ENCODE results near the gene PPM1D.

The PPM1D gene

DNA sequence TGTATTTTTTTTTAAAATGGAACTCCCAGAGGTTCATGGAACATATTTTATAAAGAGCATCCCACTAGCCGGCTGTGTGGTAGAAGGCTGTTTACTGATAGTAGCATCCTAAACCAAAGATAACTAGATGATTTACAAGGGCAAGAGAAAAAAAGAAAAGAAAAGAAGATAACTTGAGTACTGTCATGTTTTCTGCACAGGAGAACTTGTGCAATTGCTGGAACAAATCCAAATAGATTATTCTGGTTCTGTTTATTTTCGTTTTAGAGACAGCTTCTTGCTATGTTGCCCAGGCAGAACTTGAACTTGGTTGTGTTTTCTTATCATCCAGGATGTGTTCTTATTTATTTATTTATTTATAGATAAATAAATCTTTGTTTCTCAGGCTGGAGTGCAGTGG is 20.9 kb upstream of the PPM1D start:
- H3K4me1 ChIP-seq: no peaks in the 10 kb centered on the region
- no peaks in the 10 kb centered on the region for H3K36me3 ChIP-seq (ENCODE audit: control insufficient read depth, insufficient read depth, low read length)
- no peak overlapping the region for H3K4me2 ChIP-seq (ENCODE audit: low read length)
- no peak overlapping the region for H3K27ac ChIP-seq
- H3K79me2 ChIP-seq: no peaks in the 10 kb centered on the region
- no peaks in the 10 kb centered on the region for H3K27me3 ChIP-seq (ENCODE audit: control insufficient read depth, insufficient read depth, low read length)
- no peak overlapping the region for H2AFZ ChIP-seq
- no peak overlapping the region for H3K4me3 ChIP-seq (ENCODE audit: low read depth, low read length)
- H3K9me3 ChIP-seq (ENCODE audit: control insufficient read depth, low read length): no peaks in the 10 kb centered on the region
- TF ChIP-seq, protein P1, sequence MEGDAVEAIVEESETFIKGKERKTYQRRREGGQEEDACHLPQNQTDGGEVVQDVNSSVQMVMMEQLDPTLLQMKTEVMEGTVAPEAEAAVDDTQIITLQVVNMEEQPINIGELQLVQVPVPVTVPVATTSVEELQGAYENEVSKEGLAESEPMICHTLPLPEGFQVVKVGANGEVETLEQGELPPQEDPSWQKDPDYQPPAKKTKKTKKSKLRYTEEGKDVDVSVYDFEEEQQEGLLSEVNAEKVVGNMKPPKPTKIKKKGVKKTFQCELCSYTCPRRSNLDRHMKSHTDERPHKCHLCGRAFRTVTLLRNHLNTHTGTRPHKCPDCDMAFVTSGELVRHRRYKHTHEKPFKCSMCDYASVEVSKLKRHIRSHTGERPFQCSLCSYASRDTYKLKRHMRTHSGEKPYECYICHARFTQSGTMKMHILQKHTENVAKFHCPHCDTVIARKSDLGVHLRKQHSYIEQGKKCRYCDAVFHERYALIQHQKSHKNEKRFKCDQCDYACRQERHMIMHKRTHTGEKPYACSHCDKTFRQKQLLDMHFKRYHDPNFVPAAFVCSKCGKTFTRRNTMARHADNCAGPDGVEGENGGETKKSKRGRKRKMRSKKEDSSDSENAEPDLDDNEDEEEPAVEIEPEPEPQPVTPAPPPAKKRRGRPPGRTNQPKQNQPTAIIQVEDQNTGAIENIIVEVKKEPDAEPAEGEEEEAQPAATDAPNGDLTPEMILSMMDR (IDR thresholded peaks at IDR 0.05): no peak
- H3K9ac ChIP-seq: no peak overlapping the region

DNA sequence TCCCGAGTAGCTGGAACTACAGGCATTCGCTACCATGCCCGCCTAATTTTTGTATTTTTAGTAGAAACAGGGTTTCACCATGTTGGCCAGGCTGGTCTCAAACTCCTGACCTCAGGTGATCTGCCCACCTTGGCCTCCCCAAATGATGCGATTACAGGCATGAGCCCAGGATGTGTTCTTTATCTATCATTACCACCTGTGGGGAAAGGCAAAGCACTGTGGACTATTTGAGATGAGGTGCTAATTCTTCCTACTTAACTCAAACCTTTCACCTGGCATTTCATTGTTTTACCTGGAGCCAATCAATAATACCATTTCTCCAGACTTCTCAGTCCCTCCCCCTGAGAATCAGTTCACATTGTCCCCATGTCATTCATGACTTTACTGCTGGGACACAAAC is 20.4 kb upstream of the PPM1D start:
- H3K79me2 ChIP-seq: no peaks in the 10 kb centered on the region
- H3K27ac ChIP-seq: no peak overlapping the region
- no peaks in the 10 kb centered on the region for H3K36me3 ChIP-seq (ENCODE audit: control insufficient read depth, insufficient read depth, low read length)
- H3K4me3 ChIP-seq (ENCODE audit: low read depth, low read length): no peak overlapping the region
- TF ChIP-seq, protein P1 (IDR thresholded peaks at IDR 0.05): no peak
- H3K27me3 ChIP-seq (ENCODE audit: control insufficient read depth, insufficient read depth, low read length): no peaks in the 10 kb centered on the region
- no peaks in the 10 kb centered on the region for H3K4me1 ChIP-seq
- no peak overlapping the region for H2AFZ ChIP-seq
- no peak overlapping the region for H3K9ac ChIP-seq
- H3K9me3 ChIP-seq (ENCODE audit: control insufficient read depth, low read length): no peaks in the 10 kb centered on the region
- no peak overlapping the region for H3K4me2 ChIP-seq (ENCODE audit: low read length)

DNA sequence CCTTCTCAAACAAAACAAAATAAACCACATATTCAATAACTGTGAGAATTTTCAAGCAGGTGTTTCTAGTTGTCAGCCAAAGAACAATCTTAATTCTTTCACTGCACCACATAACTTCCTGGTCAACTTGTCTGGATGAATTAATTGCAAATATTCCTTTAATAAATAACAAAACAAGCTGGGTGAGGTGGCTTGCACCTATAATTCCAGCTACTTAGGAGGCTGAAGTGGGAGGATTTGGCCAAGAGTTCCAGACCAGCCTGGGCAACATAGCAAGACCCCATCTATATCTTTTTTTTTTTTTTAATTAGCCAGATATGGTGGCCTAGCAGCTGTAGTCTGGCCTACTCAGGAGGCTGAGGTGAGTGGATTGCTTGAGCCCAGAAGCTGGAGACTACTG is 17.0 kb upstream of the PPM1D start:
- H3K36me3 ChIP-seq (ENCODE audit: control insufficient read depth, insufficient read depth, low read length): no peaks in the 10 kb centered on the region
- H3K4me3 ChIP-seq (ENCODE audit: low read depth, low read length): no peak overlapping the region
- no peaks in the 10 kb centered on the region for H3K9me3 ChIP-seq (ENCODE audit: control insufficient read depth, low read length)
- TF ChIP-seq, protein P1 (IDR thresholded peaks at IDR 0.05): no peak
- no peak overlapping the region for H3K4me2 ChIP-seq (ENCODE audit: low read length)
- H3K79me2 ChIP-seq: no peaks in the 10 kb centered on the region
- H2AFZ ChIP-seq: no peak overlapping the region
- no peak overlapping the region for H3K27ac ChIP-seq
- no peak overlapping the region for H3K9ac ChIP-seq
- H3K27me3 ChIP-seq (ENCODE audit: control insufficient read depth, insufficient read depth, low read length): no peaks in the 10 kb centered on the region
- H3K4me1 ChIP-seq: no peaks in the 10 kb centered on the region

DNA sequence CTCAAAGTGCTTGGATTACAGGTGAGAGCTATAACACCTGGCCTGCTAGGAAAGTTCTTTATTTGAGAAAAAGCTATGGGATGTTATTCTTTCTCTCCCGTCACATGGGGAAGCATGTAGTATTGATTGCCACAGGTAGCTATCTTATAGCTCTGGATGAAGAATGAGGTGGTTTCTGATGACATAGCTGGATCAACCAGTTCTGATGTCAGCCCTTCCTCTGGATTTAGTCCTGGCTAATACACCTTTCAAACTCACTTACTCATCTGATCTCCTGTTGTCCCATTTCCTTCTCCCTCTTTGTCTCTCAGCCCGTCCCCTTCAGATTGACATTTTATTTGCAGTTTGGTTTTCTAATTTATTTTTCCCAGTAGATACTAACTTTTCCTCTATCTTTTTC is 14.1 kb upstream of the PPM1D start:
- H3K9me3 ChIP-seq (ENCODE audit: control insufficient read depth, low read length): no peaks in the 10 kb centered on the region
- no peak overlapping the region for H3K9ac ChIP-seq
- no peak overlapping the region for H2AFZ ChIP-seq
- TF ChIP-seq, protein P1 (IDR thresholded peaks at IDR 0.05): no peak
- no peaks in the 10 kb centered on the region for H3K4me1 ChIP-seq
- H3K36me3 ChIP-seq (ENCODE audit: control insufficient read depth, insufficient read depth, low read length): no peaks in the 10 kb centered on the region
- no peak overlapping the region for H3K4me2 ChIP-seq (ENCODE audit: low read length)
- no peaks in the 10 kb centered on the region for H3K79me2 ChIP-seq
- no peak overlapping the region for H3K4me3 ChIP-seq (ENCODE audit: low read depth, low read length)
- H3K27me3 ChIP-seq (ENCODE audit: control insufficient read depth, insufficient read depth, low read length): no peaks in the 10 kb centered on the region
- H3K27ac ChIP-seq: no peak overlapping the region

DNA sequence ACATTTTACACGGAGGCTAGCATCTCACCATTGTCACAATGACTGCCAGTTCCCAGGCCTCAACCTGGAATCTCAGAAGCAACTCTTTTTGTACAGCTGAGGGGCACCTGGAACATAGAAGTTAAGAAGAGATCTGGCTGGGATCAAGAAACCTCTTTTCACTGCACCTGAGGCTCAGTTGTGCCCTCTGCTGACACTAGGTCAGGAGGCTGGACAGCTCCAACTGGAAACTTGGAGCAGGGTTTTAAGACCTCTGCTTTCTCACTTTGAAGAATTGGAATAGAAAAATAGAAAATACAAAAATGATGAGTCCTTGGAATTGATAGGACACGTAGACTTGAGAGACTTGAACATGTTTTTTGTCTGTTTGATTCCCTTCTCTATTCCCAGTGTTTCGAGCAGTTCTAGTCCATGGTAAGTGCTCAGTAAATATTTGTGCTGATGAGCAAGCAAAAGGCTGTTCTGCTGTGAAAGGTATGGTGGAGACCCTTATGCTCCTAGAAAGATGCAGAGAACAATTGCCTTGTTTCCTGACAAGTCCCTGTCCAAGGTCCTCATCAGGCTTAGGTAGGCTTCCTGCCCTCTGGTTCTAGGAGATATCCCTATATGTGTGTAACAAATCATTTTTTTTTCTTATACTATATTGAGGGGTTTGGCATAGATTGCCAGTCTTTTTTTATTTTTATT is 13.6 kb upstream of the PPM1D start:
- no peaks in the 10 kb centered on the region for H3K9me3 ChIP-seq (ENCODE audit: control insufficient read depth, low read length)
- H3K27ac ChIP-seq: no peak overlapping the region
- no peak overlapping the region for H3K4me3 ChIP-seq (ENCODE audit: low read depth, low read length)
- H3K27me3 ChIP-seq (ENCODE audit: control insufficient read depth, insufficient read depth, low read length): no peaks in the 10 kb centered on the region
- H3K9ac ChIP-seq: no peak overlapping the region
- no peaks in the 10 kb centered on the region for H3K4me1 ChIP-seq
- H3K79me2 ChIP-seq: no peaks in the 10 kb centered on the region
- TF ChIP-seq, protein P1 (IDR thresholded peaks at IDR 0.05): peak; percentile 20
- no peak overlapping the region for H3K4me2 ChIP-seq (ENCODE audit: low read length)
- no peaks in the 10 kb centered on the region for H3K36me3 ChIP-seq (ENCODE audit: control insufficient read depth, insufficient read depth, low read length)
- peak overlapping the region; percentile 25 for H2AFZ ChIP-seq

Measured in parathyroid adenoma (tissue), 2 donors.